ENCODE measurements around the gene NNAT. TPM values are rescaled to one million over a fixed set of nuclear protein-coding genes. Genes with fewer than 3 reads are reported as not detected.

NNAT gene
- total and polyA plus RNA-seq, 4 experiments from 2014 or later = not detected

DNA sequence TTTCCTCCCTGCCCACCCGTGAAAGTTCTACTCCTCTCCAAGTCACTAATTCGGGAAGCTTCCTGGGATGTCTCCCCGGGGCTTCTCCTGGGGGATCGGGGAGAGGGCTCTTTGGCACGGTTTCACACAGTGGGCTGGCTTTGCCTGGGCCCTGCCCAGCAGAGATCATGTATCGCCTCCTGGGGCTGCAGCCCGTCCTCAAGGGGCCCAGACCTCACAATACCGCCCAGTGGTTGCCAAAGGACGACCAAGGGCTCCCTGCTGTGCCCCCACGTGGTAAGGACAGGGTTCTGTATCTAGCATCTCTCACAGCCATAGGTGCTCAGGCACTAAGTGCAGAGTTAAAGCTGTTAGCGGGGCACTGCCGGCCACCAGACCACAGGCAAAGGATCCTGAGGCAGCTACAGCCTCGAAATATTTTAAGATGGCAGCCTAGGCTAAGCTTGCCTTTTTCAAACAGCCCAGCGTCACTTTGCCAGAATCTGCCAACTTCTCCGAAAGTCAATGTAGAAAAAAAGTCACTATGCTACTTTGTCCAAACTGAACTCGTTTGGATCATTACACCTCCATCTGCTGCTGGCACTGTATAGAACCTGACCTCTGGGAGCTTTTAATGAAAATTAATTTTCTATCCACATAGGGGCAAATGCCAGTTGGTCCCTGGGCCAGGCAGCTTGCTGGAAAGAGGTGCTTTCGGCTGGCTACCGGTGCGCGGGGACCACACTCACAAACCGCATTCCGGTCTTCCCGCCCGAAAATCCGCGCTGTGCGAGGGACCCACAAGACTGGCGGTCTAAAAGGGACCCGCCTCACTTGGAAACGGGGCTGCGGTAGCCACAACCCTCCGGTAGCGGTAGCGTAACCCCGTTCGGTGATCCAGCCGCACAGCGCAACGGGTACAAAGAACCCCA, 1.3 kb upstream of the NNAT start:
- Histone ChIP-seq H3K4me1 (ENCODE audit: insufficient read depth, low read length) (peaks cover 13% of the 10 kb centered on the region), H3K4me3 (ENCODE audit: low read length in 2 of 2) (no peak overlapping the region), H3K9me3 (ENCODE audit: control insufficient read depth in 1 of 2, low read length in 2 of 2) (no peaks in the 10 kb centered on the region), H3K27me3 (ENCODE audit: insufficient read depth, low read length) (no peaks in the 10 kb centered on the region), H3K36me3 (ENCODE audit: insufficient read depth, low read length) (peaks cover 11% of the 10 kb centered on the region), H3K27ac (ENCODE audit: low read depth, low read length) (no peak overlapping the region)
- POLR2A ChIA-PET (ENCODE audit: partially characterized antibody) = no interaction called here
- Mint-ChIP-seq H3K4me1 (peaks cover 29 to 70% (median 42%) of the 10 kb centered on the region in 4 donors), H3K9me3 (no peaks in the 10 kb centered on the region), H3K4me3 (peak overlapping the region in 3 of 8 donors; percentile 6 to 67 (median 45)), H3K36me3 (peaks cover 30 to 44% of the 10 kb centered on the region in 2 donors), H3K27me3 (no peaks in the 10 kb centered on the region), H3K27ac (peak overlapping the region in 1 of 7 donors; percentile 7)
- CTCF ChIA-PET (ENCODE audit: partially characterized antibody) = interaction anchor here (0.9 to 1.6 kb wide), 3 partner anchors 10 to 328 kb away, joined by 3 to 6 read pairs (median 3); no protein-coding TSS in a partner anchor
- DNase-seq = no peak
- intact Hi-C loops (cut with micrococcal nuclease) = no loop called here

- POLR2A ChIA-PET (ENCODE audit: partially characterized antibody) = no interaction called here
- Histone ChIP-seq H3K27me3 (ENCODE audit: insufficient read depth, low read length) (no peaks in the 10 kb centered on the region), H3K27ac (ENCODE audit: low read depth, low read length) (no peak overlapping the region), H3K9me3 (ENCODE audit: control insufficient read depth in 1 of 2, low read length in 2 of 2) (no peaks in the 10 kb centered on the region), H3K4me1 (ENCODE audit: insufficient read depth, low read length) (peaks cover 20% of the 10 kb centered on the region), H3K4me3 (ENCODE audit: low read length in 2 of 2) (no peak overlapping the region), H3K36me3 (ENCODE audit: insufficient read depth, low read length) (peaks cover 9% of the 10 kb centered on the region)
- intact Hi-C loops (cut with micrococcal nuclease) = no loop called here
- Mint-ChIP-seq H3K4me3 (peak overlapping the region in 6 of 8 donors; percentile 24 to 68 (median 46)), H3K36me3 (peaks cover 24 to 39% of the 10 kb centered on the region in 2 donors), H3K27me3 (no peaks in the 10 kb centered on the region), H3K27ac (peak overlapping the region in 2 of 7 donors; percentile 43 to 55), H3K9me3 (no peaks in the 10 kb centered on the region), H3K4me1 (peaks cover 33 to 76% (median 49%) of the 10 kb centered on the region in 4 donors)
- no peak for DNase-seq
- CTCF ChIA-PET (ENCODE audit: partially characterized antibody) = interaction anchor here (1.0 to 1.6 kb wide), 2 partner anchors 9 to 13 kb away, joined by 3 to 6 read pairs; no protein-coding TSS in a partner anchor
Measured at GRCh38 chr20:37520419-37520955, 563 bp upstream of the NNAT start.

- ChIA-PET POLR2A (ENCODE audit: partially characterized antibody) (no interaction called here), CTCF (ENCODE audit: partially characterized antibody) (interaction anchor here (0.5 to 1.0 kb wide), 2 partner anchors 13 to 245 kb away, joined by 3 read pairs; no protein-coding TSS in a partner anchor)
- H3K36me3 Mint-ChIP-seq = peaks cover 21 to 29% of the 10 kb centered on the region in 2 donors
- H3K4me1 ChIP-seq (ENCODE audit: insufficient read depth, low read length) = peaks cover 36% of the 10 kb centered on the region
- no peak overlapping the region for H3K4me3 ChIP-seq (ENCODE audit: low read length in 2 of 2)
- H3K36me3 ChIP-seq (ENCODE audit: insufficient read depth, low read length) = no peaks in the 10 kb centered on the region
- H3K9me3 Mint-ChIP-seq = no peaks in the 10 kb centered on the region
- no peaks in the 10 kb centered on the region for H3K27me3 Mint-ChIP-seq
- peaks cover 41 to 82% (median 65%) of the 10 kb centered on the region in 4 donors for H3K4me1 Mint-ChIP-seq
- no peak overlapping the region for H3K4me3 Mint-ChIP-seq
- DNase-seq = no peak
- H3K27ac ChIP-seq (ENCODE audit: low read depth, low read length) = no peak overlapping the region
- intact Hi-C loops (cut with micrococcal nuclease) = no loop called here
- no peak overlapping the region for H3K27ac Mint-ChIP-seq
- H3K27me3 ChIP-seq (ENCODE audit: insufficient read depth, low read length) = no peaks in the 10 kb centered on the region
- no peaks in the 10 kb centered on the region for H3K9me3 ChIP-seq (ENCODE audit: control insufficient read depth in 1 of 2, low read length in 2 of 2)
Measured at GRCh38 chr20:37522260-37523011, 1.4 kb downstream of the NNAT start.

DNA sequence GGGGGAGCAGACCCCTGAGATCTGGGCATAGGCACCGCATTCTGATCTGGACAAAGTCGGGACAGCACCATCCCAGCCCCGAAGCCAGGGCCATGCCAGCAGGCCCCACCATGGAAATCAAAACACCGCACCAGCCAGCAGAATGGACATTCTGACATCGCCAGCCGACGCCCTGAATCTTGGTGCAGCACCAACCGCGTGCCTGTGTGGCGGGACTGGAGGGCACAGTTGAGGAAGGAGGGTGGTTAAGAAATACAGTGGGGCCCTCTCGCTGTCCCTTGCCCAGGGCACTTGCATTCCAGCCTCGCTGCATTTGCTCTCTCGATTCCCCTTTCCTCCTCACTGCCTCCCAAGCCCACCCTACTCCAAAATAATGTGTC, 2.0 kb downstream of the NNAT start:
- H3K4me1 ChIP-seq (ENCODE audit: insufficient read depth, low read length) = peaks cover 36% of the 10 kb centered on the region
- Mint-ChIP-seq H3K36me3 (peaks cover 16 to 28% of the 10 kb centered on the region in 2 donors), H3K4me3 (peak overlapping the region in 1 of 8 donors; percentile 1), H3K27ac (no peak overlapping the region), H3K9me3 (peaks cover 0 to 2% (median 0%) of the 10 kb centered on the region in 8 donors), H3K4me1 (peaks cover 37 to 79% (median 62%) of the 10 kb centered on the region in 4 donors), H3K27me3 (no peaks in the 10 kb centered on the region)
- ChIA-PET POLR2A (ENCODE audit: partially characterized antibody) (no interaction called here), CTCF (ENCODE audit: partially characterized antibody) (no interaction called here)
- intact Hi-C loops (cut with micrococcal nuclease) = no loop called here
- DNase-seq = no peak
- no peak overlapping the region for H3K4me3 ChIP-seq (ENCODE audit: low read length in 2 of 2)
- H3K27me3 ChIP-seq (ENCODE audit: insufficient read depth, low read length) = no peaks in the 10 kb centered on the region
- H3K27ac ChIP-seq (ENCODE audit: low read depth, low read length) = no peak overlapping the region
- H3K9me3 ChIP-seq (ENCODE audit: control insufficient read depth in 1 of 2, low read length in 2 of 2) = no peaks in the 10 kb centered on the region
- no peaks in the 10 kb centered on the region for H3K36me3 ChIP-seq (ENCODE audit: insufficient read depth, low read length)

DNA sequence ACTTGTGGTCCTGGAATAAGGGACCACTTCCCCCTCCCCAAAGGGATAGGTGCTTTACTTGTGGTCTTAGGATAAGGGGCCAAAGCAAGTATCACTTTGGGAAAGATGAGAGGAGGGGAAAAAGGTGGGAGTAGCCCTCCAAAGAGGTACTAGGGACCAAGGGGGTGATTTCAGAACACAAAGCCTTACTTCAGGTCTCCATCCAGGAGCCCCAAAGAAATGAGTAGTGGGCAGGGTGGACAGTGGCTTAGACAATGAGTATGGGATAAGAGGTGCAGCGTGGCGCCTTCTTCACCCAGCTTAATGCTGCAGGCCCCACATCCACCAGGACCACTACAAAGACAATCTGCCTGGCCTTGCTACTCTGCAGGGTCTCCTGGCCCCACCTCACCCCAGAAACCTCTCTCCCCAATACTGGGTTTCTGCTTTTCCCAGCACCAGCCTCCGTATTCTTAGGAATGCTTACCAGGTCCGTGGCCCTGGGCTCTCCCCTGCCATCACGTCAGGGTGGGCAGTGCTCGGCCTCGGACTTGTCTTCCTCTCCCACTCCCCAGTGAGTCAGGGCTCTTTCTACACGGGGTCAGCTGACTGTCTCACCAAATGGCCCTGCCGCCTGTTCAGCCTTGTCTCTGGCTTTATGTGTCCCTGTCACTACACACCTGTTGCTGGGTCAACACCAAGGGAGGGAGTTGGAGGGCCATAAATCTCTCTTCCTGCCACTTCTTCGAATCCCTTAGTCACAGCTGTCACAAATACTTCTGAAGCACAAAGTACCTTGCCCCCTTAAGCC, 3.1 kb downstream of the NNAT start:
- peaks cover 37 to 84% (median 62%) of the 10 kb centered on the region in 4 donors for H3K4me1 Mint-ChIP-seq

GRCh38 chr20:37524859-37525708, 4.0 kb downstream of the NNAT start:
- H3K4me3 ChIP-seq (ENCODE audit: low read length in 2 of 2) = no peak overlapping the region
- no peaks in the 10 kb centered on the region for H3K27me3 ChIP-seq (ENCODE audit: insufficient read depth, low read length)
- Mint-ChIP-seq H3K36me3 (peaks cover 8 to 15% of the 10 kb centered on the region in 2 donors), H3K4me3 (peak overlapping the region; percentile 57 to 96 (median 90)), H3K27me3 (no peaks in the 10 kb centered on the region), H3K4me1 (peaks cover 37 to 76% (median 61%) of the 10 kb centered on the region in 4 donors), H3K27ac (peak overlapping the region; percentile 38 to 84 (median 62)), H3K9me3 (peaks cover 0 to 2% (median 0%) of the 10 kb centered on the region in 8 donors)
- intact Hi-C loops (cut with micrococcal nuclease) = loop anchor here (5.0 kb wide), 3 partner anchors 167 to 428 kb away; partner anchors contain the start of genes CTNNBL1, MANBAL and RBL1
- no peaks in the 10 kb centered on the region for H3K36me3 ChIP-seq (ENCODE audit: insufficient read depth, low read length)
- no peaks in the 10 kb centered on the region for H3K9me3 ChIP-seq (ENCODE audit: control insufficient read depth in 1 of 2, low read length in 2 of 2)
- CTCF ChIA-PET (ENCODE audit: partially characterized antibody) = no interaction called here
- POLR2A ChIA-PET (ENCODE audit: partially characterized antibody) = no interaction called here
- peaks cover 43% of the 10 kb centered on the region for H3K4me1 ChIP-seq (ENCODE audit: insufficient read depth, low read length)
- DNase-seq = peak in 1 of 5 donors; percentile 62
- no peak overlapping the region for H3K27ac ChIP-seq (ENCODE audit: low read depth, low read length)

More for the DNA sequence above, 3.1 kb downstream of the NNAT start:
- Histone ChIP-seq H3K4me1 (ENCODE audit: insufficient read depth, low read length) (peaks cover 43% of the 10 kb centered on the region), H3K27me3 (ENCODE audit: insufficient read depth, low read length) (no peaks in the 10 kb centered on the region), H3K27ac (ENCODE audit: low read depth, low read length) (no peak overlapping the region), H3K36me3 (ENCODE audit: insufficient read depth, low read length) (no peaks in the 10 kb centered on the region), H3K4me3 (ENCODE audit: low read length in 2 of 2) (no peak overlapping the region), H3K9me3 (ENCODE audit: control insufficient read depth in 1 of 2, low read length in 2 of 2) (no peaks in the 10 kb centered on the region)
- peak overlapping the region in 3 of 8 donors; percentile 1 to 86 (median 45) for H3K4me3 Mint-ChIP-seq
- DNase-seq = no peak
- H3K27me3 Mint-ChIP-seq = no peaks in the 10 kb centered on the region
- intact Hi-C loops (cut with micrococcal nuclease) = no loop called here
- H3K27ac Mint-ChIP-seq = peak overlapping the region in 2 of 7 donors; percentile 7 to 30
- peaks cover 0 to 2% (median 0%) of the 10 kb centered on the region in 8 donors for H3K9me3 Mint-ChIP-seq
- ChIA-PET POLR2A (ENCODE audit: partially characterized antibody) (no interaction called here), CTCF (ENCODE audit: partially characterized antibody) (no interaction called here)
- H3K36me3 Mint-ChIP-seq = peaks cover 8 to 18% of the 10 kb centered on the region in 2 donors
